WTC11 (cell line): Measurements from ENCODE around the gene DPP8. TPM values are rescaled to one million over a fixed set of nuclear protein-coding genes. Genes with fewer than 3 reads are reported as not detected.

Source experiments
- ATAC-seq: fragments of 200-7000 bp; cut with Tn5 transposase; 2 replicates; pipeline ENCODE4 v1.10.0; 2021; ENCODE audit warnings: mild to moderate bottlenecking, moderate library complexity
- CTCF ChIA-PET: fragments of 300-600 bp; sonication (Branson Sonifier 250); formaldehyde crosslinking; loops from one replicate; lab custom pipeline; 2021; ENCODE audit warnings: antibody characterized with exemption; lab: Charles Lee
- POLR2A ChIA-PET: fragments of 350-600 bp; sonication (Branson Sonifier 250); formaldehyde crosslinking; loops from one replicate; lab custom pipeline; 2021; ENCODE audit warnings: antibody characterized with exemption; lab: Charles Lee
- DNase-seq: peaks from one replicate; pipeline ENCODE4 v3.0.0; 2021; ENCODE audit warnings: low spot score
- H3K27ac Mint-ChIP-seq: 2 replicates; pipeline ENCODE4 v1.8.0; 2021; ENCODE audit warnings: mixed read lengths
- H3K27me3 Mint-ChIP-seq: 2 replicates; pipeline ENCODE4 v1.8.0; 2021; ENCODE audit warnings: low read depth, mild to moderate bottlenecking, moderate library complexity, mixed read lengths
- H3K36me3 Mint-ChIP-seq: 2 replicates; pipeline ENCODE4 v1.8.0; 2021; ENCODE audit warnings: mixed read lengths
- H3K4me1 Mint-ChIP-seq: 2 replicates; pipeline ENCODE4 v1.8.0; 2022; ENCODE audit warnings: mixed read lengths
- H3K4me3 Mint-ChIP-seq: 2 replicates; pipeline ENCODE4 v1.8.0; 2021; ENCODE audit warnings: mild to moderate bottlenecking, moderate library complexity, mixed read lengths
- H3K9me3 Mint-ChIP-seq: 2 replicates; pipeline ENCODE4 v1.8.0; 2021; ENCODE audit warnings: mixed read lengths
- FOXP1 ChIP-seq: sonication (generic); formaldehyde crosslinking; IDR thresholded peaks from 2 replicates; pipeline ENCODE4 v1.8.0; 2022; ENCODE audit warnings: missing genetic modification reagents, mild to moderate bottlenecking, moderate library complexity, borderline replicate concordance
- IRF1 ChIP-seq: sonication (generic); formaldehyde crosslinking; IDR thresholded peaks from 2 replicates; pipeline ENCODE4 v1.8.0; 2023; ENCODE audit warnings: missing genetic modification reagents
- KAT7 ChIP-seq: sonication (generic); formaldehyde crosslinking; IDR thresholded peaks from 2 replicates; pipeline ENCODE4 v1.8.1; 2023; ENCODE audit warnings: missing genetic modification reagents, mild to moderate bottlenecking, borderline replicate concordance
- MYBL2 ChIP-seq: sonication (generic); formaldehyde crosslinking; IDR thresholded peaks from 2 replicates; pipeline ENCODE4 v1.8.1; 2023; ENCODE audit warnings: mild to moderate bottlenecking, moderate library complexity, missing genetic modification reagents
- NR3C1 ChIP-seq: sonication (generic); formaldehyde crosslinking; conservative IDR thresholded peaks from 2 replicates; pipeline ENCODE4 v1.8.1; 2023; ENCODE audit warnings: low read depth, mild to moderate bottlenecking, missing genetic modification reagents
- PREB ChIP-seq: sonication (generic); formaldehyde crosslinking; IDR thresholded peaks from 2 replicates; pipeline ENCODE4 v1.8.1; 2022; ENCODE audit warnings: mild to moderate bottlenecking, missing genetic modification reagents, moderate library complexity, borderline replicate concordance
- SMAD4 ChIP-seq: sonication (generic); formaldehyde crosslinking; IDR thresholded peaks from 2 replicates; pipeline ENCODE4 v1.8.0; 2022; ENCODE audit warnings: mild to moderate bottlenecking, missing genetic modification reagents
- STAT6 ChIP-seq: sonication (generic); formaldehyde crosslinking; conservative IDR thresholded peaks from 2 replicates; pipeline ENCODE4 v1.8.1; 2023; ENCODE audit warnings: mild to moderate bottlenecking, low read depth, missing genetic modification reagents, moderate library complexity
- TP53 ChIP-seq: sonication (generic); formaldehyde crosslinking; IDR thresholded peaks from 2 replicates; pipeline ENCODE4 v1.8.1; 2023; ENCODE audit warnings: mild to moderate bottlenecking, missing genetic modification reagents
- USF2 ChIP-seq: sonication (generic); formaldehyde crosslinking; IDR thresholded peaks from 2 replicates; pipeline ENCODE4 v1.8.1; 2023; ENCODE audit warnings: mild to moderate bottlenecking, missing genetic modification reagents, moderate library complexity
- ZNF263 ChIP-seq: sonication (generic); formaldehyde crosslinking; IDR thresholded peaks from 2 replicates; pipeline ENCODE4 v1.8.1; 2022; ENCODE audit warnings: low read depth, mild to moderate bottlenecking, moderate library complexity, missing genetic modification reagents
- total RNA-seq: library from RNA; stranded (reverse); gene quantifications from 3 replicates; pipeline ENCODE4 v1.2.3, GENCODE V29; 2021
- TF ChIP-seq, protein P1 (sequence below): sonication (generic); formaldehyde crosslinking; IDR thresholded peaks from 2 replicates; pipeline ENCODE4 v1.8.1; 2023; ENCODE audit warnings: mild to moderate bottlenecking, missing genetic modification reagents, moderate library complexity
- TF ChIP-seq, protein P2 (sequence below): sonication (generic); formaldehyde crosslinking; IDR thresholded peaks from 2 replicates; pipeline ENCODE4 v1.8.1; 2022; ENCODE audit warnings: low read depth, mild to moderate bottlenecking, moderate library complexity, missing genetic modification reagents, borderline replicate concordance
- TF ChIP-seq, protein P3 (sequence below): sonication (generic); formaldehyde crosslinking; IDR thresholded peaks from 2 replicates; pipeline ENCODE4 v1.8.0; 2023; ENCODE audit warnings: mild to moderate bottlenecking, missing genetic modification reagents

Gene DPP8
- total RNA-seq, 1 experiment from 2014 or later: 31.9 TPM

DNA sequence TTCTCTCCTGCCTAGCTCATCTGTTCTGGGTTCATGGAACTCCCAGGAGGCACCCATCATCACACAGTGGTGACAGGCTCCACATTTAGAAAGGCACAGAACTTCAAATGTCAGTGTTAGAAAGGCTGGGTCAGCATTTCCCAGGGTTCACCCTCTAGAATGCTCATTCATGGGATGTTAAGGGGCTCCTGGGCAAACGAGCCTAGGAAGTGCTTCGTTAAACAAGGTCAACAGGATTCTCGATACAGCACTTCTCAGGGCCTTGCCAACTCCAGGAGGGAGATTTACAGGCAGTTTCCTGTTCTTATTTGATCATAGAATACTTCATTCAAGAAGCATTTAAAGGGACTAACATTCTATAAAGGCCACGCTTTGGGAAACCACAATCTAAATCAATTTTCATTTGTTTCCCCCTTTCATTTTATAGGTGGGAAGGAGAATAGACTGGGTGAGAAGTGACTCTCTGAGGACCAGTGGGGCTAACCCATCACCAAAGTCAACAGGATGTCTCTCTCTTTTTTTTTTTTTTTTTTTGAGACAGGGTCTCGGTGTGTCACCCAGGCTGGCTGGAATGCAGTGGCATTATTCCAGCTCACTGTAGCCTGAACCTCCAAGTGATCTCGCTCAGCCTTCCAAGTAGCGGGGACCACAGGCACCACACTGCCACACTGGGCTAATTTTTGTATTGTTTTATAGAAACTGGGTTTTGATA, 109.0 kb downstream of the DPP8 start (continued):
- TF ChIP-seq USF2 (CRISPR knock-in tag): no peak
- no peak for TF ChIP-seq FOXP1 (CRISPR knock-in tag)
- no peak for TF ChIP-seq SMAD4 (CRISPR knock-in tag)
- TF ChIP-seq STAT6 (CRISPR knock-in tag): no peak

DNA sequence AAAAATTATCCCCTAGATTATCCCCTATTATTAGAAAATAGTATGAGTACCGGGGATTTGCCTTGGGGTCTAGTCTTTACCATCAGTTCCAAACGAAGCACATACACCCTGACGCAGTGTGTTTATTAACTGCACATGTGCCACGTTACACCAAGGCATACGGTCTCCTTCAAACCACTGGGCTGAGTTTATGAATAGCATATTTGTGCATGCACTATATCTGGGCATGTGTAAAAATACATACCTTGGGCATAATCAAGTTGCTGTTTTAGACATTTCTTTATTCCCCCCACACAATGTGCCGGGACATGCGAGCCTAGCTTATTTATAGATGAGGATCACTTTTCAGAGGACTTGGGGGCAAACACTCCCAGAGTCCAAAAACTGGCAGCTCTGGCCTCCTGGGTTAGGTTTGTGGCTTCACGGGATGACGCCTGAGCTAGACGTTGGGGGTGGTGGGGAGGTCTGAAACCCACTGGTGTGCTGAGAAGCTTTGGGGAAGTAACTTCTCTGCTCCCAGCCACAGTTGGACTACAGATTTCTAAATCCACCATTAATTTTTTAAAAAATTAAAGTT, 111.0 kb downstream of the DPP8 start:
- ATAC-seq: no peak
- TF ChIP-seq, protein P1, sequence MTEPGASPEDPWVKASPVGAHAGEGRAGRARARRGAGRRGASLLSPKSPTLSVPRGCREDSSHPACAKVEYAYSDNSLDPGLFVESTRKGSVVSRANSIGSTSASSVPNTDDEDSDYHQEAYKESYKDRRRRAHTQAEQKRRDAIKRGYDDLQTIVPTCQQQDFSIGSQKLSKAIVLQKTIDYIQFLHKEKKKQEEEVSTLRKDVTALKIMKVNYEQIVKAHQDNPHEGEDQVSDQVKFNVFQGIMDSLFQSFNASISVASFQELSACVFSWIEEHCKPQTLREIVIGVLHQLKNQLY (CRISPR knock-in tag): no peak
- TF ChIP-seq IRF1 (CRISPR knock-in tag) (no peak), PREB (CRISPR knock-in tag) (no peak), MYBL2 (CRISPR knock-in tag) (no peak), TP53 (CRISPR knock-in tag) (no peak), NR3C1 (CRISPR knock-in tag) (no peak), ZNF263 (CRISPR knock-in tag) (no peak), KAT7 (CRISPR knock-in tag) (no peak)
- TF ChIP-seq, protein P2, sequence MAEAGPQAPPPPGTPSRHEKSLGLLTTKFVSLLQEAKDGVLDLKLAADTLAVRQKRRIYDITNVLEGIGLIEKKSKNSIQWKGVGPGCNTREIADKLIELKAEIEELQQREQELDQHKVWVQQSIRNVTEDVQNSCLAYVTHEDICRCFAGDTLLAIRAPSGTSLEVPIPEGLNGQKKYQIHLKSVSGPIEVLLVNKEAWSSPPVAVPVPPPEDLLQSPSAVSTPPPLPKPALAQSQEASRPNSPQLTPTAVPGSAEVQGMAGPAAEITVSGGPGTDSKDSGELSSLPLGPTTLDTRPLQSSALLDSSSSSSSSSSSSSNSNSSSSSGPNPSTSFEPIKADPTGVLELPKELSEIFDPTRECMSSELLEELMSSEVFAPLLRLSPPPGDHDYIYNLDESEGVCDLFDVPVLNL (CRISPR knock-in tag): no peak
- TF ChIP-seq, protein P3, sequence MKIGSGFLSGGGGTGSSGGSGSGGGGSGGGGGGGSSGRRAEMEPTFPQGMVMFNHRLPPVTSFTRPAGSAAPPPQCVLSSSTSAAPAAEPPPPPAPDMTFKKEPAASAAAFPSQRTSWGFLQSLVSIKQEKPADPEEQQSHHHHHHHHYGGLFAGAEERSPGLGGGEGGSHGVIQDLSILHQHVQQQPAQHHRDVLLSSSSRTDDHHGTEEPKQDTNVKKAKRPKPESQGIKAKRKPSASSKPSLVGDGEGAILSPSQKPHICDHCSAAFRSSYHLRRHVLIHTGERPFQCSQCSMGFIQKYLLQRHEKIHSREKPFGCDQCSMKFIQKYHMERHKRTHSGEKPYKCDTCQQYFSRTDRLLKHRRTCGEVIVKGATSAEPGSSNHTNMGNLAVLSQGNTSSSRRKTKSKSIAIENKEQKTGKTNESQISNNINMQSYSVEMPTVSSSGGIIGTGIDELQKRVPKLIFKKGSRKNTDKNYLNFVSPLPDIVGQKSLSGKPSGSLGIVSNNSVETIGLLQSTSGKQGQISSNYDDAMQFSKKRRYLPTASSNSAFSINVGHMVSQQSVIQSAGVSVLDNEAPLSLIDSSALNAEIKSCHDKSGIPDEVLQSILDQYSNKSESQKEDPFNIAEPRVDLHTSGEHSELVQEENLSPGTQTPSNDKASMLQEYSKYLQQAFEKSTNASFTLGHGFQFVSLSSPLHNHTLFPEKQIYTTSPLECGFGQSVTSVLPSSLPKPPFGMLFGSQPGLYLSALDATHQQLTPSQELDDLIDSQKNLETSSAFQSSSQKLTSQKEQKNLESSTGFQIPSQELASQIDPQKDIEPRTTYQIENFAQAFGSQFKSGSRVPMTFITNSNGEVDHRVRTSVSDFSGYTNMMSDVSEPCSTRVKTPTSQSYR (CRISPR knock-in tag): no peak
- no peak overlapping the region for H3K27ac Mint-ChIP-seq
- H3K9me3 Mint-ChIP-seq: no peaks in the 10 kb centered on the region
- POLR2A ChIA-PET: no interaction called here
- no peaks in the 10 kb centered on the region for H3K27me3 Mint-ChIP-seq
- peaks cover 45% of the 10 kb centered on the region for H3K4me1 Mint-ChIP-seq
- H3K36me3 Mint-ChIP-seq: no peaks in the 10 kb centered on the region
- CTCF ChIA-PET: interaction anchor here (0.8 to 1.0 kb wide), 2 partner anchors 12 to 21 kb away, joined by 3 to 4 read pairs; no protein-coding TSS in a partner anchor
- H3K4me3 Mint-ChIP-seq: no peak overlapping the region
- no peak for DNase-seq
